ENCODE measurements around the gene ANGEL1.

ANGEL1 gene

DNA sequence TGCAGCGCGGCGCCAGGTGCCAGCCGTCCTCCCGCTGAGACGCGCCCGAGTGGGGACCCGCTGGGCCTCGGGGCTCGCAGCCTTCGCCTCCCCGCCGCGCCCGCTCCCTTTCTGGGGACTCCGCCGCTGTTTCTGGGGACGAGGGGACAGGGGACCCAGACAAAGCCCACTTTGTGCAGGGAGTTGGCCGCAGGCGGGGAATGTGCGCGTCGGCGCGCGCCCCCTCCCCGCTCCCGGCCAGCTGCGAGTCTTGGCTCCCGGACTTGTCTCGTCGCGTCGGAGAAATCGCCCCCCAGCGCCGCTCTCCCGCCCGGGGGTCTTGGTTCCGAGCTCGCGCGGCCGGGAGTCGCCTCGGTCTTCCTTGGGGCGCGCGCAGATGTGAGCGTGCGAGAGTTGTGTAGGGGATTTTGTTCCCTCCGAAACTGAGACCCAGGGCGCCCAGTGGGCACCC lies 50.7 kb downstream of the ANGEL1 start:
- Histone ChIP-seq H3K27ac (ENCODE audit: low read depth, low read length) (no peak overlapping the region), H3K4me1 (ENCODE audit: insufficient read depth, low read length) (0 out of 2 replicates have a peak, but pooled peaks cover 4% of the 10 kb centered on the region), H3K9me3 (ENCODE audit: insufficient read depth, low read depth, low read length) (no peaks in the 10 kb centered on the region), H3K27me3 (ENCODE audit: insufficient read depth, low read length) (peaks cover 66% of the 10 kb centered on the region), H3K4me3 (ENCODE audit: low read length) (peak overlapping the region; percentile 73), H3K36me3 (ENCODE audit: insufficient read depth, low read length) (no peaks in the 10 kb centered on the region), H3K9ac (ENCODE audit: low read depth, low read length) (peak overlapping the region; percentile 67)
- WGBS, result under 1% methylated on average over 54 of the region's 54 CpGs

GRCh38 chr14:76761136-76761959 lies 51.3 kb downstream of the ANGEL1 start, which contains the start of gene VASH1:
TSS of gene VASH1 (plus strand) at chr14:76761468. CDS start at chr14:76762822, 1,354 bp downstream.
- H3K4me3 ChIP-seq (ENCODE audit: low read length), result peak within 1 kb of the TSS; percentile 73
- H3K36me3 ChIP-seq (ENCODE audit: insufficient read depth, low read length), result no peaks in the 10 kb centered on the region
- H3K9ac ChIP-seq (ENCODE audit: low read depth, low read length), result peak within 1 kb of the TSS; percentile 67
- H3K9me3 ChIP-seq (ENCODE audit: insufficient read depth, low read depth, low read length), result no peaks in the 10 kb centered on the region
- H3K27me3 ChIP-seq (ENCODE audit: insufficient read depth, low read length), result peaks cover 66% of the 10 kb centered on the region
- H3K27ac ChIP-seq (ENCODE audit: low read depth, low read length), result no peak within 1 kb of the TSS
- under 1% methylated on average over 96 of the region's 96 CpGs for WGBS
- H3K4me1 ChIP-seq (ENCODE audit: insufficient read depth, low read length), result 0 out of 2 replicates have a peak, but pooled peaks cover 4% of the 10 kb centered on the region

GRCh38 chr14:76760331-76761135 lies 52.1 kb downstream of the ANGEL1 start:
- Histone ChIP-seq H3K27ac (ENCODE audit: low read depth, low read length) (no peak overlapping the region), H3K27me3 (ENCODE audit: insufficient read depth, low read length) (peaks cover 66% of the 10 kb centered on the region), H3K4me3 (ENCODE audit: low read length) (peak overlapping the region; percentile 73), H3K4me1 (ENCODE audit: insufficient read depth, low read length) (0 out of 2 replicates have a peak, but pooled peaks cover 4% of the 10 kb centered on the region), H3K9ac (ENCODE audit: low read depth, low read length) (no peak overlapping the region), H3K9me3 (ENCODE audit: insufficient read depth, low read depth, low read length) (no peaks in the 10 kb centered on the region), H3K36me3 (ENCODE audit: insufficient read depth, low read length) (no peaks in the 10 kb centered on the region)
- 55% methylated on average over 25 of the region's 26 CpGs for WGBS

- Histone ChIP-seq H3K27me3 (ENCODE audit: insufficient read depth, low read length) (peaks cover 62% of the 10 kb centered on the region), H3K9ac (ENCODE audit: low read depth, low read length) (no peak overlapping the region), H3K36me3 (ENCODE audit: insufficient read depth, low read length) (no peaks in the 10 kb centered on the region), H3K27ac (ENCODE audit: low read depth, low read length) (no peak overlapping the region), H3K4me3 (ENCODE audit: low read length) (no peak overlapping the region), H3K9me3 (ENCODE audit: insufficient read depth, low read depth, low read length) (no peaks in the 10 kb centered on the region), H3K4me1 (ENCODE audit: insufficient read depth, low read length) (0 out of 2 replicates have a peak, but pooled peaks cover 4% of the 10 kb centered on the region)
- 89% methylated on average over 4 of the region's 4 CpGs for WGBS
Observed at GRCh38 chr14:76759589-76759988, 53.1 kb downstream of the ANGEL1 start.

- H3K9me3 ChIP-seq (ENCODE audit: insufficient read depth, low read depth, low read length), result no peaks in the 10 kb centered on the region
- H3K36me3 ChIP-seq (ENCODE audit: insufficient read depth, low read length), result no peaks in the 10 kb centered on the region
- no peaks in the 10 kb centered on the region for H3K4me1 ChIP-seq (ENCODE audit: insufficient read depth, low read length)
- H3K4me3 ChIP-seq (ENCODE audit: low read length), result no peak overlapping the region
- WGBS, result 92% methylated on average over 6 of the region's 6 CpGs
- peaks cover 31% of the 10 kb centered on the region for H3K27me3 ChIP-seq (ENCODE audit: insufficient read depth, low read length)
- no peak overlapping the region for H3K27ac ChIP-seq (ENCODE audit: low read depth, low read length)
- no peak overlapping the region for H3K9ac ChIP-seq (ENCODE audit: low read depth, low read length)
Observed at GRCh38 chr14:76756371-76756750, 56.3 kb downstream of the ANGEL1 start.

DNA sequence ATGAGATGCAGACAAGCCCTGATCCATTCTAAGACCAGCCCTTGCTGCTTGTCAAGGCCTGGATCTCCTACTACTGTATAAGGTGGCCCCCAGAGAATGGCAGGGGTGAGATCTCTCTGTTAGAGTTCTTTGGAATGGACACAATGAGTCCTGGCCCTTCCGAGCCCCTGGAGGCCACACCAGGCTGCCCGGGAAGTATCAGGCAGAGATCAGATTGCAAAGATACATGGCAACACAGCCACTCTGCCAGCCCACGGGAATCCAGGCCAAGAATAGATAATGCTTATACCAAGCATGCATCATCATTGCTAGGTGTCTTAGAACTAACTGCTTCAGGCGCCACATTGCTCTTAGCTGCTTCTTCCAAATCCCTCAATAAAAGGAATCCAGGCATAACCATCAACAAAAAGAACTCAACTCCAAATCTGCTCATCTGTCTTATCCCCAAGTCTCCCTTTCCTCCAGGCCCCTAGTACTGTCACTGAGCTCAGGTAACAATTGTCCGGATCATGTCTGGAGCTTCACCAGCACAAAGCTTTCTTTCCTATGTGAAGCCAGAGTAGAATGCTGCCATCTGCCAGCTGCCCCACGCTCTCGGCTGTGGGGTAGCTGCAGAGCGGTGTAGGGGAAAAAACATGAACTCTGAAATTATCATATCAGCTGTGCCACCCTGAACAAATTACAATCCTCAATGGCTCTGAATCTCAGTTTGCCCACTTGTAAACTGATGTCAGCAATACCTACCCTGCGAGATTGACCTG lies 56.9 kb downstream of the ANGEL1 start:
- Histone ChIP-seq H3K4me3 (ENCODE audit: low read length) (no peak overlapping the region), H3K27me3 (ENCODE audit: insufficient read depth, low read length) (peaks cover 25% of the 10 kb centered on the region), H3K36me3 (ENCODE audit: insufficient read depth, low read length) (no peaks in the 10 kb centered on the region), H3K4me1 (ENCODE audit: insufficient read depth, low read length) (no peaks in the 10 kb centered on the region), H3K27ac (ENCODE audit: low read depth, low read length) (no peak overlapping the region), H3K9ac (ENCODE audit: low read depth, low read length) (no peak overlapping the region), H3K9me3 (ENCODE audit: insufficient read depth, low read depth, low read length) (no peaks in the 10 kb centered on the region)
- 83% methylated on average over 9 of the region's 9 CpGs for WGBS

DNA sequence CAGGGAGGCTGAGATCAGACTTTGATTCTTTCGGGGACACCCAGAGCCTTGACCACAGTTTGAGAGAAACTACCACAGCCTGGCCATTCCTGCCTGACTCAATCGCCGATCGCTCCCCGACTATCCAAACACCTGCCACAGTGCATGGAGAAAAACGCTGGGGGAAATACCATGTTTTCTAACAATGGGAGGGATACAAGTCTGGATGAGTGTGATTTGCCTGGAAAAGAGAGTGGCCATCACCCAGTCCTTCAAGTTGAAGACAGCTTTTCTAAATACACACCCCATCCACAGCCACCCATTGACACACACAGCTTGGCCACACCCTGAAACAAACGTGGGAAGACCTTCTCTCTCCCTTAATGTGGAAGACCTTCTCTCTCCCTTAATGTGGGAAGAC lies 58.1 kb downstream of the ANGEL1 start:
- Histone ChIP-seq H3K27ac (ENCODE audit: low read depth, low read length) (no peak overlapping the region), H3K36me3 (ENCODE audit: insufficient read depth, low read length) (no peaks in the 10 kb centered on the region), H3K4me3 (ENCODE audit: low read length) (no peak overlapping the region), H3K9me3 (ENCODE audit: insufficient read depth, low read depth, low read length) (no peaks in the 10 kb centered on the region), H3K27me3 (ENCODE audit: insufficient read depth, low read length) (peaks cover 13% of the 10 kb centered on the region), H3K4me1 (ENCODE audit: insufficient read depth, low read length) (no peaks in the 10 kb centered on the region), H3K9ac (ENCODE audit: low read depth, low read length) (no peak overlapping the region)
- WGBS, result 90% methylated on average over 7 of the region's 7 CpGs

DNA sequence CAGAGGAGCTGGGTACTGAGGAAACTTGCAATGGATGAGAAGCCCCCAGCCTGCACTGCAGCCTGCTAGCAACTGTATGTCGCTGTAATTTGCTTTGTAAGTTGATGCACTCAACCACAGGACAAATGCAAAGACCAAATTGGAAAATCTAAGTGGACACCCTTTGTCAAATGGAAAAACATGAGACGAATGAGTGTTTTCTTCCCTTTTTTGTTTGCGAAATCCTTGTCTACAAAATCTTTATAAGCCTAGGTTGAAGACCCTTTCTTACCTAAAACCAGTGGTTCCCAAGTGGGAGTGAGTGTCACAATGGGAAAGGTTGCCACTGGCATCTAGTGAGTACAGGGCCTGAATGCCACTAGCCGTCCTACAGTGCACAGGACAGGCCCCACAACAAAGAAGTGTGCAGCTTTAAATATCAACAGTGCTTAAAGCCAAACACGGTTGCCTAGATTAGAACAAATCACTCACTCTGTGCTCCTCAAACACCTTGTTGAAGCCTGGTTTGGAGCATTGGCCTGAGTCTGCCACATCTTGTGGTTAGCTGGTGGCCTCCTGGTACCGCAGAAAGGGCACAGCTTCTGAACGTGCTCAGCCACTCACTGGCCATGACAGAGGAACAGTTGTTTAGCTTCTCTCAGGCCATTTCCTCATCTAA lies 59.0 kb downstream of the ANGEL1 start:
- peaks cover 4% of the 10 kb centered on the region; the same call in 1 of the 2 replicates for H3K27me3 ChIP-seq (ENCODE audit: insufficient read depth, low read length)
- H3K9ac ChIP-seq (ENCODE audit: low read depth, low read length), result no peak overlapping the region
- H3K4me1 ChIP-seq (ENCODE audit: insufficient read depth, low read length), result no peaks in the 10 kb centered on the region
- WGBS, result 89% methylated on average over 7 of the region's 7 CpGs
- no peak overlapping the region for H3K4me3 ChIP-seq (ENCODE audit: low read length)
- no peak overlapping the region for H3K27ac ChIP-seq (ENCODE audit: low read depth, low read length)
- H3K9me3 ChIP-seq (ENCODE audit: insufficient read depth, low read depth, low read length), result no peaks in the 10 kb centered on the region
- H3K36me3 ChIP-seq (ENCODE audit: insufficient read depth, low read length), result no peaks in the 10 kb centered on the region

DNA sequence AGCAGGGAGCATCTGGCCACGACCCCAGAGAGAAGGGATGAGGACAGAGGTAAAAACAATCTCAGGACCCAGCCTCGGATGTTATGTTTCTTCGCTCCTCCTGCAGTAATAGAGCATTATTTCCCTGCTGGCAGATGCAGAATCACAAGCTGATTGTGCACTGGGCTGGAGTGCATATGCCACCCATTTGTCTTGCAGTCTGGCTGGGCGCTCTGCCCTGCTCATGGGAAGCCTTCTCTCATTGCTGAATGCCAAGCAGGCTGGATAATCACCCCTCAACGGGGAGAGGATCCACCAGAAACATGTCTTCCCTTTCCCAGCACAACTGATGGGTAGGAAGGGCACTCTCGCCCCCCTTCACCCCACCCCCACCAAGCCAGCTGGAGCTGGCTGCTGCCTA lies 59.9 kb downstream of the ANGEL1 start:
- H3K4me1 ChIP-seq (ENCODE audit: insufficient read depth, low read length), result no peaks in the 10 kb centered on the region
- no peaks in the 10 kb centered on the region for H3K9me3 ChIP-seq (ENCODE audit: insufficient read depth, low read depth, low read length)
- H3K4me3 ChIP-seq (ENCODE audit: low read length), result no peak overlapping the region
- 57% methylated on average over 6 of the region's 6 CpGs for WGBS
- no peak overlapping the region for H3K9ac ChIP-seq (ENCODE audit: low read depth, low read length)
- H3K36me3 ChIP-seq (ENCODE audit: insufficient read depth, low read length), result no peaks in the 10 kb centered on the region
- no peak overlapping the region for H3K27ac ChIP-seq (ENCODE audit: low read depth, low read length)
- H3K27me3 ChIP-seq (ENCODE audit: insufficient read depth, low read length), result no peaks in the 10 kb centered on the region

- Histone ChIP-seq H3K4me1 (ENCODE audit: insufficient read depth, low read length) (no peaks in the 10 kb centered on the region), H3K36me3 (ENCODE audit: insufficient read depth, low read length) (no peaks in the 10 kb centered on the region), H3K27me3 (ENCODE audit: insufficient read depth, low read length) (no peaks in the 10 kb centered on the region), H3K9ac (ENCODE audit: low read depth, low read length) (no peak overlapping the region), H3K9me3 (ENCODE audit: insufficient read depth, low read depth, low read length) (peaks cover 17% of the 10 kb centered on the region), H3K4me3 (ENCODE audit: low read length) (no peak overlapping the region), H3K27ac (ENCODE audit: low read depth, low read length) (no peak overlapping the region)
- WGBS, result 78% methylated on average over 7 of the region's 7 CpGs
Observed at GRCh38 chr14:76742966-76743365, 69.7 kb downstream of the ANGEL1 start.
